Cortex of kidney (tissue), 1 donor: ENCODE results near the gene GOPC.
"Not testable (repeated sequence)": the region's sequence is repeated elsewhere in the genome, so short reads cannot be mapped to it uniquely, and the experiment has no call there.

Experiments
- DNase-seq: peaks from one replicate; lab custom pipeline; 2025; lab: John Stamatoyannopoulos, UW

The GOPC gene

DNA sequence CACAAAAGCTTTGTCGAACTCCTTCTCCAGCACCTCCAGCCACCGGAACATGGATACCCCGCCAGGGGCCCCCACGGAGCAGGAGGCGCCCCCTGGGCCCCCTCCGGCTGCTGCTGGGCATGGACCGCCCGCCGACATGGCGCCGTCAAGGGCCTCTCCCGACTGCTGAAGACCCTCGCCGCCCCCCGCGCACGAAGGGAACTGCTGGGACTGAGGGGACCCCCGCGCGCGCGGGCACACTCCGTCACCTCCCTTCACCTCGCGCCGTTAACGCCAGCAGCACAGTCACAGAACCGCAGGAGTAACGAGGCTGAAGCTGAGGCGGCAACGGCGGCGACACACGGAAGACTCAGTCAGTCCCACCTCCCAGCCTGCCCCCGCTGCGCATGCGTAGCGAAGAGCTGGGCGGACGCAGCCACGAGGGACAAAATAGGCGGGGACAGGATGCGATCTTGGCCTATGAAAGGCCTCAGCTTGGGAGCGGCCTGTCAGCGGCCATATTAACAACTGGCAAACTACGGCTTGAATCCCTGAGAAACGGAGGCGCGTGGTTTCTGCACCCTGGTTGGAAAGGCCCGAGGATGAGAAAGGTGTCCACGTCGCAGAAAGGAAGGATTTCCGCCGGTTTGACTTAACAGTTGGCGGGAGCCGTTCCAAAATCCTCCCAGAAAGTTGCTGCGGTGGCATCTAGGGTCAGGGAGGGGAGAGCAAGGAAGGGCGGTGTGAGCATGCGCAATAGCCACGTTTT lies at the start of gene GOPC:
TSS of gene GOPC (minus strand) at position 361 of the 748 bp plus-strand sequence. CDS start at position 138, 223 bp downstream.
- DNase-seq: peak; percentile 21

DNA sequence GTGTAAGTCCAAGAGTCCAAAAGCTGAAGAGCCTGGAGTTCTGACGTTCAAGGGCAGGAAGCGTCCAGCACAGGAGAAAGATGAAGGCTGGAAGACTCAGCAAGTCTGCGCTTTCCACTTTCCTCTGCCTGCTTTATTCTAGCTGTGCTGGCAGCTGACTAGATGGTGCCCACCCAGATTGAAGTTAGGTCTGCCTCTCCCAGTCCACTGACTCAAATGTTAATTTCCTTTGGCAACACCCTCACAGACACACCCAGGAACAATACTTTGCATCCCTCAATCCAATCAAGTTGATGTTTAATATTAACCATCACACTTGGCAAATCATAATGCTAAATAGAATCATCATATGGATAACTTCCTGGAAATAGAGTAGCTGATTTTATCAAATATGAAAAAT lies 49.7 kb upstream of the GOPC start:
- DNase-seq: not testable (repeated sequence)

- no peak for DNase-seq
These were observed 40.7 kb upstream of the GOPC start for GRCh38 chr6:117642976-117643375.

- no peak for DNase-seq
These were observed 35.5 kb upstream of the GOPC start for GRCh38 chr6:117637770-117638169.

DNA sequence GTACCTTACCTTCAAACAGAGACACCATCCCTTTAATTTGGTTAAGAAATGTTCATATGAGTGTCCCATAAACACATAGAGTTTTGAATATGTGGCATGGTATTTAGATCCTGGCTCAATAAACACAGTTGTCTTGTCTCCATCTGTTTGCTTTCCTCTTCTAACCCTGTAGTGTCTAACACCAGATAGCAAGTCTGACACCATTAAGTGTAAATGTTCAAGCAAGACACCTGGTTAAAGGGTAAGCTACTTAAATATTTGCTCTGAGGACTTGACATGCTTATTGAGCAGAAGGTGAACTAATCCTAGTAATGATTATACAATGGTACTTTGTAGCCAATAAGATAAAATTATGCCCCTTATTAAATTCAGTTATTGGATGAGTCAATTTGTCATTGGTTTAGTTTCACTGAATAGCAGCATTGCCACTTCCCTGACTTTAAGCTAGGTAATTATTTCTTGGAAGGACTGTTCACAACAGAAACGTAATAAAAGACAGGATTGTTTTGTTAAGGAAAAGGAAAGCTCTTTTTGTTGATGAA lies 26.9 kb upstream of the GOPC start:
- DNase-seq: no peak

GRCh38 chr6:117627533-117627932 lies 25.2 kb upstream of the GOPC start:
- no peak for DNase-seq

DNA sequence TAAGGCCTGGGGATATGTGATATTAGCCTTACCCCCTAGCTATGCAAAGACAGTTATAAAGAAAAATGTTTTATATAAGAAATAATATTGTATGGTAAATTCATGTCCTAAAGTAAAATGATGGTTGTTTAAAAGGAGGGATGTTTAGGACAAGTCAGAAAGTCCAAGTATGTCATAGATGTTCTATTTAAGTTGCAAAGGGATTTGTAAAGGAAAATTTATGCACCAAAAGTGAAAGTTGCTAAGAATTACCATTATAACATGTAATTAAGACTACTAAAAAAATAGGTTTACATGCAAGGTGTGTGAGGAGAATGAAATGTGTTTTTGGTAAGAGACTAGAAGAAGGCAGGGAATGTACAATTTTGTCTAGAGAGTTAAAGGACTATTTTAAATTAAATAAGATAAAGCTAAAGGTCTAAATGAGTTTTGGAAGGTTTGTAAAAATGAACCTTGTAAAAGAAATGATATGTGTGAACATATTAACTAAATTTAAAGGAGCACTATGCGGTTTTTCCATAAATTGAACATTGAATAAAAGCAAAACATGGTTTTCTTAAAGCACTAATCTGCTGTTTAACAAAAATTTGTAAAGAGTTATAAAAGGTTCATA lies 22.7 kb upstream of the GOPC start:
- DNase-seq: no peak

DNA sequence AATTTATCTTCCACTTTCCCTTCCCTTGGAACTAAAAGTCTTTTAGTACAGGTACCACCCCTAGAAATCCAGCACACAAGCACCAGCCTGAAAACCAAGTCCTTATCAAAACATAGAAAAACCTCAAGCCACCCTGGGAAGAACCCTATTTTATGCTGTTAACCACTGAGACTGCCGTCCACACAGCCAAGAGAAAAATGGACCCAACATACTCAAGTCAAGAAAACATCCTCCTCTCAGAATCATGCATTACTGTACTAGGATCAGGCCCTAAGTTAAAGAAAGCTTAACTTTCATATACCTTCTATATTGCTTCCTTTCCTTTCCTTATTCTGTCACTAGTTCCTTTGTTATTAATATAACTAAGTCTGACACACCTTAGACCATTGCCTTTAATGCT lies 16.9 kb upstream of the GOPC start:
- DNase-seq: no peak

- no peak for DNase-seq
These were observed 15.1 kb upstream of the GOPC start for GRCh38 chr6:117617210-117618035.

GRCh38 chr6:117616391-117617209 lies 14.3 kb upstream of the GOPC start:
- DNase-seq: no peak

GRCh38 chr6:117615750-117616390 lies 13.6 kb upstream of the GOPC start:
- no peak for DNase-seq

- no peak for DNase-seq
These were observed 11.7 kb upstream of the GOPC start for GRCh38 chr6:117613920-117614560.

DNA sequence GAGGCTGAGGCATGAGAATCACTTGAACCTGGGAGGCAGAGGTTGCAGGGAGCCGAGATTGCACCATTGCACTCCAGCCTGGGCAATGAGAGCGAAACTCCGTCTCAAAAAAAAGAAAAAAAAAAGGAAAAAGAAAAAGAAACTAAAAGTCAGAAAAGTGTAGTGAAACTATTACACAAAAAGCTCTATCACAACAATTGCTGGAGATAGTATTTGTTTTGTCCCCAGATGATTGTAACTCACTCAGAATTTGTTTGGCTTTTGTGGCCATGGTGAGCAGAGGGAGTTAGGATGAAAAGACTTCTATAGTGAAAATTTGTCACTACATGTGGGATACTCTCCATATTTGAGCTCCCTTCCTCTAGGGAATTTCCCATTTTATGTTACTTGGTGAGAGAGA lies 5.2 kb upstream of the GOPC start:
- no peak for DNase-seq

DNA sequence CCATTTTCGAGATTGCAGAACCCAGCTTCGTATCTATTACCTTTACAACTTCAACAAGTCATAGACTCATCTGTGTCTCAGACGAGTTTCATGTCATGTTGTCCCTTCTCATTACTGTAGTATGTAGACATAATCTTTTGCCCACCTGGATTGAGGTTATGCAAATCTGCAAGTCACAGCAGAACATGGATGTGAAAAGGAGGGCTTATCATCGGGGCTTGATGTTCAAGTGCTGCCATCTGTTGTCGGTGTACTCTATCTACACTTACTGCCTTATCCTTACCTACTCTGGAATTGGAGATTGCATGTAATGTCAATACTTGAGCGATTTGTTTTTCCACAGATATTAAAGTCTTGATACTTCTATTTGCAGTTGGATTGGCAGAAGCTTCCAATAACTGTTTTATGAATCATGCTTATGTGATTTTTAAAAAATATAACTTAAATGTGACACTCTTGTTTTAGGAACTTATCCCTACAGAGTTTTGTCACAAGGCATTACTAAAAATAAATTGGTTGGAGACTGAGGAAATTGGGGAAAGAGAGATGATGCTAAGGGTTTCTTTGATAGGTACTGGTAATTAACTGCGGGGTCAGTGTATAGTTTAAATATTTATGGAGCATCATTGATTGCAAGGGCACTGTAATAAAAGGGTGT lies 3.0 kb upstream of the GOPC start:
- DNase-seq: no peak

GRCh38 chr6:117603821-117604220 lies 1.5 kb upstream of the GOPC start:
- DNase-seq: no peak

DNA sequence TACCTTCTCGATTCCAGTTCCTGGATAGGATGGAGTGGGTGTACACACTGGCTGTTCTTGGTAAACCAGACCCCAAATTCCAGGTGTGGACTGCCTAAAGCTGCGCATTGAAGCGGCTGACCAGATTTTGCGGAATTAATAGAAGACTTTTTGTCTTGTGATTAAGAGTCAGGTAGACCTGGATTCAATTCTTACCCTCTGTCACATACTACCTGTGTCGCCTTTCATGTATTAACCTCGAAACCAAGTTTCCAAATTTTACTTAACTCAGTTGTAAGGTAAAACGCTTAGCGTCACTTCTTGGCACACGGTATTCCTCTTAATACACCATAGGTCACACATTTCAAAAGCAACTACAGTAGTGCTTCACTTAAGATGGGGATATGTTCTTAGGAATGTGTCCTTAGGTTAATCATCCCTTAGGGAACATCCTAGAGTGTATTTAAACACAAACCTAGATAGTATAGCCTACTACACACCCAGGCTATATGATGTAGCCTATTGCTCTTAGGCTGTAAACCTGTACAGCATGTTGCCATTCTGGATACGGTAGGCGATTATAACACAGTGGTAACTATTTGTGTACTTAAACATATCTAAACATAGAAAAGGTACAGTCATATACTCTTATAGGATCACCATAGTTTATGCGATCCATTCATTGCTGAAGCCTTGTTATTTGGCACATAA lies 733 bp upstream of the GOPC start:
- no peak for DNase-seq

DNA sequence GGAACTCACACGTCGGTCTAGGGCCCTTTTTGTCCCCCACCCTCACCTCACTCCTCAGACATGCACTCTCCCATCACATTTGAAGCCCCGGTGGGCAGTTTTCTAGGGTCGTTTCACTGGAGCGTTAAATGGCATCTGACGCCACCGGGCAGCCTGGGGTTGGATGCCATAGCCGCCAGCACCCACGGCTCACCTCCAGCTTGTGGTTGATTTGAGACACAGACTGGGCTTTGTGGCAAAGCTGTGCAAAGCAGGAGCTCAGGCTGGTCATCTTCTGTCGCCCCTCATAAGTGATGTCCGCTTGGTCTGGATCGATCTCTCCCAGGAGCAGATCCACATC lies 530 bp downstream of the GOPC start:
- no peak for DNase-seq

DNA sequence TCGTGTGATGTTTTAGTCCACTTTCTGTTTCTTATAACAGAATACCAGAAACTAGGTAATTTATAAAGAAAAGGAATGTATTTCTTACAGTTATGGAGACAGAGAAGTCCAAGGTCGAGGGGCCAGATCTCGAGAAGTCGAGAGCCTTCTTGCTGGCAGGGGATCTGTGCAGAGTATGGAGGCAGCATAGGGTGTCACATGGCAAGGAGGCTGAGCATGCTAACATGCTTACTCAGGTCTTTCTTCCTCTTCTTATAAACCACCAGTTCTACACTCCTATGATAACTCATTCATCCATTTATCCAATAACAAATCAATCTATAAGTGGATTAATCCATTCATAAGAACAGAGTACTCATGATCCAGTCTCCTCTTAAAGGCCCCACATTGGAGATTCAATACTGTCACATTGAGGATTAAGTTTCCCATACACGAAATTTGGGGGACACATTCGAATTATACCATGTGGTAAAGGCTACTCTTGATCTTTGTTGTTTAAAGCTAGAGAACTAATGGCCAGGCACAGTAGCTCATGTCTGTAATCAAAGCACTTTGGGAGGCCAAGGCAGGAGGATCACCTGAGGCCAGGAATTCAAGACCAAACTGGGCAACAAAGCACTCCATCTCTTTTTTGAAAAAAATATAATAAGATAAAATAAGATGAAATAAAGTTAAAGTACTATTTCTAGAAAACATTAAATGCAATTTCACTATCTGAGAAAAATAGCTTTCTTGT lies 2.1 kb downstream of the GOPC start:
- no peak for DNase-seq

GRCh38 chr6:117597755-117598154 lies 4.6 kb downstream of the GOPC start:
- no peak for DNase-seq
